OCI-M2 (cell line): Measurements from ENCODE around the gene UQCR11.

ENCODE experiments used
- DNase-seq: peaks from one replicate; lab custom pipeline; 2025; ENCODE audit not compliant: unreplicated experiment; lab: John Stamatoyannopoulos, UW

The UQCR11 gene

GRCh38 chr19:1570836-1571235, 34.4 kb downstream of the UQCR11 start:
- DNase-seq, result no peak

GRCh38 chr19:1569997-1570396, 35.3 kb downstream of the UQCR11 start:
- no peak for DNase-seq

DNA sequence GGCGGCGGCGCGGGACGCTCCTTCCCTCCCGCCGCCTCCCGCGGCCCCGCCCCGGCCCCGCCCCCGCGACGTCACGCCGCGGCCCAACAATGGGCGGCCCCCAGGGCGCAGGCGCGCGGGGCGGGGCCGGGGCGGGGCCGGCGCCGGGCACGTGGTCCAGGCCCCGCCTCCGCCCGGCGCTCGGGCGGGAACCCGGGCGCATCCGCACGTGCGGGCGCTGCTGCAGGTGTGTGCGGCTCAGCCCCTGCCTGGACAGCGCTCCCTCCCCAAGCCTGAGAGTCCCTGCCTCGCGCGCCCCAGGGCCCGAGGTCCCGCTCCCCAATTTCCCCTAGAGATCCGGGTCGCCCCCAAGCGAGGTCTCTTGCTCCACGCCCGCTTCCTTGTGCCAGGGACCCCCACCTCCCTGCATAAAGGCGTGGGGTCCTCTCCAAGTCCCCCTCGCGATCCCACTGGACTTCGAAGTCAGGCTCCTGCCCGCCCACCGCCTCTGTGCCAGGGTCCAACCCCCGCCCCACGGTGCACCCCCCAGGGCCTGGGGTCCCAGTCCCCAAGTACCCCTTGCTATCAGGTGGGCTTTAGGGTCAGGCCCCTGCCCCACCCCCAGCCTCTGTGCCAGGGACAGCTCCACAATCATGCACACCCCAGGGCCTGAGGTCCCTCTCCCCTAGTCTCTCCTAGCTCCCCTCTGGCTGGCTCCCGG, 36.8 kb downstream of the UQCR11 start, which contains the start of gene MEX3D:
Gene MEX3D (minus strand): TSS at position 6 of the 700 bp plus-strand sequence. CDS start 267 bp downstream, outside the sequence.
- DNase-seq, result no peak

DNA sequence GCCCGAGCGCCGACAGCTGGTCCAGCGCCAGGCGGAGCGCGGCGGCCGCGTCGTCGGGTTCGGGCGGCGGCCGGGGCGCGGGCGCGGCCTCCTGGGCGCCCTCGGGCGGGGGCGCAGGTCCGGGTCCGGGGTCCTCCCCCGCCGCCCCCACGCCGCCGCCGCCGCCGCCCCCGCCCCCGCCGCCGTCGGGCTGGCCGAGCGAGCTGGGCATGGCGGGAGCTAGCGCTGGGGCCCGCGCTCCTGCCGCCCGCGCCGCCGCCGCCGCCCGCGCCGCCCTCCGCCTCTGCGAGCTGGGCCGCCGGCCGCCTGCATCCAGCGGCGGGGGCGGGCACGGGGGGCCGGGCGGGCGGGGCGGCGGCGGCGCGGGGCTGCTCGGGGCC, 37.4 kb downstream of the UQCR11 start:
- DNase-seq, result no peak

DNA sequence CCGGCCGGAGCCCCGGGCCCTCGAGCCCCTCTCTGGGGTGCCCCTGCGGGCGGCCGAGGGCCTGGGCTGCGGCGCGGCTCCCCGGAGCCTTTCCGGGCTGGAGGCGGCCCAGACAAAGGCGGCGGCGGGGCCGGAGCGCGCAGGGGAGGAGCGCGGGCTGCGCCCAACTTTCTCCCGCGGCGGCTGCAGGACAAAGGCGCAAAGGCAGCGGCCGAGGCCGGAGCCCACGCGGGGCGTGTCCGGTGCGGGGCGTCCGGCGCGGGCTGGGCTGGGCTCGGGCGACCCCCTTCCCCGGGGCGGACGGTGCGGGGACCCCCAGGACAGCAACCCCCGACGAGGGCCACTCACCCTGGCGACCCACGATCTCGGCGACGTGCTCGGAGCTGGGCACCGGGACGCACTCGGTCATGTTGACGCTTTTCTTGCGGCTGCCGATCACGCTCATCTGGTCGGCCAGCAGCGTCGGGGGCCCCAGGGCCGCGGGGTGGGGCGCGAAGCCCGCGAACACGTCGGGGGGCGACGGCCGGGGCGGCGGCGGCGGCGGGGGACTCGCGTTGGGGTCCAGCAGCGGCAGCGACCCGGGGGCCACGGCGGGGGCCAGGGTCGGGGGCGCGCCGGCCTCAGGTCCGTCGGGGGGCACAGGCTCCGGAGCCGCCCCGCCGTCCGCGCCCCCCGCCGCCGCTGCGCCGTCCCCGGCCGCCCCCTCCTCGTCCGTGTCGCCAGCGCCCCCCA, 38.0 kb downstream of the UQCR11 start:
- DNase-seq, result no peak

DNA sequence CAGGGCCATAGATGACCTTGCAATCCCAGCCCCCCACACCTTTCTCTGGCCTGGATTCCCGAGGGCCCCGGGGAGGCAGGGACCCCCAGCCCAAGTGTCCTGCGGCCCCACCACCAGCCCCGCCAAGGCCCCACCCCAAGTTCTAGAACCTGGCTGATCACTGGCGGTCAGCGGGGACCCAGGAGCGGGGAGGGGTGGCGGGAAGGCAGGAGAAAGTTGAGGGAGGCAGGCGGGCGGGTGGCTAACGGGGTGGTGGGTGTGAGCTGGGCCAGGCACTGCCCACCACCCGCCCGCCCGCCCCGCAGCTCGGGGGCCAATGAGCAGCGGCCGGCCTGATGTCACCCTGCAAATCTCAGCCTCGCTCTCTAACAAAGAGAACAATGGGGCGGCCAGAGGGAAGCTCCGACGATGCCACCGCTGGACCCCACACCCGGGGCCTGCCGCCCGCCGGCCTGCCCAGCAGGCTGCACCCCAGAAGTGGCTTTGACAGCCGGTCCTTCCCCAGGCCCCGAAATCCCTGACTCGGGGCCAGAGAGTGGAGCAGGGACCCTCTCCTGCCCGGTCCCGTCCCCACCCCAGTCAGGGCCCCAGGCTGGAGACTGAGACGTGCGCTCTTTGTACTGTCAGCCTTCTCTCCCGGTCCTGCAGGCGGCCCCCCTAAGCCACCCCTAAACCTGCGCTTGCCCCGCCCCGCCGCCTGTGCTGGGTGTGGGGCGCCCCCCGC, 38.7 kb downstream of the UQCR11 start:
- DNase-seq, result no peak

DNA sequence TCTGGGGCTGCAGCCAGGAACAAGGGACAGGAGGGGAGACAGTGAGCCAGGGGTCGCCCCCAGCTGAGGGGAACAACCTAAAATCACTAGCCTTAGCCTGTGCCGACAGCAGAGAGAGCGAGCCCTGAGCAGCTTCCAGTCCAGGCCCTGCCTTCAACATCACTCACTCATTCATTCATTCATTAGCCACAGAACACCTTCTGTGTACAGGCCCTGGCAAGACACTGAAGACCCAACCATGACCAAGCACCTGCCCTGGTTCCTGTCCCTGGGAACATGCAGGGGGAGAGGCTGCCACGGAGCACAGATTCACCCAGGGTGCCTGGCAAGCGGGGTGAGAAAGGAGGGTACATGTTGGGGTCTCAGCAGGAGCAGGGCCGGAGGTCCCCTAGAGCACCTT, 42.0 kb downstream of the UQCR11 start:
- DNase-seq, result no peak

- DNase-seq, result no peak
Measured at GRCh38 chr19:1561236-1561842, 43.9 kb downstream of the UQCR11 start.

GRCh38 chr19:1560286-1560882, 44.9 kb downstream of the UQCR11 start:
- no peak for DNase-seq

DNA sequence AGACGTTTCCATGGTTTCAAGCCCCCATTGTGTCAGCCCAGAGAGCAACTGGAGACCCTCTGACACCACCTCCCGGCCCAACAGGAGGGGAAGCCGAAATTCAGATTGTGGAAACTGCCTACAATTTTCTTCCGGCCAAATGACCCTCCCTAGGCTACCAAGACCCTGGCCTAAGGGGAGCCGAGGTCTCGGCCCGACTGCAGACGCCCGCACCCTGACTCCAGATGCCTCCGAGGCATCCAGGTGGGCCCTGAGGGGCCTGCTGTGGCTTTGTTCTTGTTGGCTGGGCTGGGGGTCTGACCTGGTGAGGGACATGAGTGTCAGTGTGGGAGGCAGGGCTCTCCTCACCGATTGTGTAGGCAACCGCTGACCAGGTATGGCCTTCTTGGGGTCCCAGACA, 46.7 kb downstream of the UQCR11 start:
- no peak for DNase-seq

GRCh38 chr19:1556390-1557070, 48.7 kb downstream of the UQCR11 start:
- no peak for DNase-seq

DNA sequence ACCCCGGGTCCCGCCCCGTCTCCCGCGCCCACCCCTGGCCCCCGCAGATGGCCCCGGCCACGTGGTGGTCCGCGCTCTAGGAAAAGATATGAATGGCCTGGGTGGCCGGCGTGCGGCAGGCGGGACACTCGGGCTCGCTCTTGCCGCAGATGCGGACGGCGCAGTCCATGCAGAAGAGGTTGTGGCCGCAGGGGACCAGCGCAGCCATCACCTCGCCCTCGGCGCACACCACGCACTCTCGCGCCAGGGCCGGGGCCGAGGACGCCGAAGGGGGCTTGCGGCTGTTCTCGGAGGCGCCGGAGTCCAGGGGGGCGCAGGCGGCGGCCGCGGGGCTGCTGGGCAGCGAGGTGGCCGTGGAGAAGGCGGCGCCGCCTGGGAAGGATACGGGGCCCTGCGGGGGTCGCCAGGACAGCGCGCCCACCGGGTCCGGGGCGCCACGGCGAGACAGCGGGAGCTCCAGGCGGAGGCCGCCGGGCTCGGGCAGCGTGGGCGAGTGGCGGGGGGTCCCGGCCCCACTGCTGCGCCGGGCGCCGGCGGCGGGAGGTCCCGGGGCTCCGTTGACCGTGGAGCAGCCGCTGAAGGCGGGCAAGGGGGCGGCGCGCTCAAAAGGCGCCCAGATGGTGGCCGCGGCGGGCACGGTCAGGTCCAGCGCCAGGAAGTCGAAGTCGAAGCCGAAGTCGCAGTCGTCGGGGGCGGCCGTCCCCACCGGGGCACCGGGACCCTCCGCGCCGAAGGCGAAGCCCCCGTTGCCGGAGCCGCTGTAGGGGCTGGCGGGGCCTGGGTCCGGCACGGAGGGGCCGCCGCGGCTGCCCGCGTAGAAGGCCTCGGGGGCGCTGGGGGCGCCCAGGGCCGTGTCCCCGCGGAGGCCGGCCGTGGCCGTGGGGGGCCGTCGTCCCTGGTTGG, 49.5 kb downstream of the UQCR11 start:
- DNase-seq, result no peak

- DNase-seq, result no peak
Measured at GRCh38 chr19:1554968-1555367, 50.3 kb downstream of the UQCR11 start.

DNA sequence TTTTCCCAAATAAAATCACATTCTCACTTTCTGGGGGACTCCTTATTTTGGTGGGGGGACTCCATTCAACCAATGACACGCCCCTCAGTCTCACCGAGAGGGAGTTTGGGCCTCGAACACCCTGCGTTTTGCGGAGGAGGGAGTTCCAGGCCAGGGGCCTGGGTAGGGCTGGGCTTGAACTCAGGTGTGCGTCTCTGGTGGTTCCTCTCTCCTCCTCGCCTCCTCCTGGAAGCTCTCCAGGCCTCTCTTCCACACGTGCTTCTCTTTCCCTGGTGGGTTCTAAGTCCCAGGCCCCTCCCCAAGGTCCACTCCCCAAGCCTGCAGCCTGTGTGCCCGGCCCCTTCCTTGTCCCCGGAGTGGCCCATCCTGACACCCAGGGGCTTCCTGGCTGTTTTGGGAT, 51.8 kb downstream of the UQCR11 start:
- no peak for DNase-seq

GRCh38 chr19:1551068-1552040, 53.9 kb downstream of the UQCR11 start:
- DNase-seq, result no peak

DNA sequence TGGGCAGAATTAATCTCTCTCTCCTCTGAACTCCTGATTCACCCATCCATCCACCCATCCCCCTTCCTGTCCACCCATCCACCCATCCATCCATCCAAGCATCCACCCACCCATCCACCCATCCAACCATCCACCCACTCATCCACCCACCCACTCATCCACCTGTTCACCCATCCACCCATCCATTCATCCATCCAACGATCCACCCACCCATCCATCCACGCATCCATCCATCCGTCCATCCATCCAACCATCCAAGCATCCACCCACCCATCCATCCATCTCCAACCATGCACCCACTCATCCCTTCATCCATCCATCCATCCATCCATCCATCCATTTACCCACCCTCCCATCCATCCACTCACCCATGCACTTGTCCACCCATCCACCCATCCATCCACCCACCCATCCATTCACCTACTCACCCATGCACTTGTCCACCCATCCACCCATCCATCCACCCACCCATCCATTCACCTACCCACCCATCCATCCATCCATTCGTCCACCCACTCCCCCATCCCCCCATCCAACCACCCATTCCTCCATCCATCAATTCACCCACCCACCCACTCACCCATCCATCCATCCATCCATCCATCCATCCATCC, 55.8 kb downstream of the UQCR11 start:
- DNase-seq, result no peak
